HG03196 (cell line): Measurements from ENCODE around the gene PODXL2.

ENCODE experiments used
- ATAC-seq: cut with Tn5 transposase; IDR thresholded peaks from one replicate; pipeline ENCODE4 v1.9.1; 2021; ENCODE audit not compliant: unreplicated experiment

PODXL2 gene

GRCh38 chr3:127720985-127721935 lies 92.3 kb downstream of the PODXL2 start:
- ATAC-seq: no peak

- ATAC-seq: no peak
Measured at GRCh38 chr3:127722091-127722784, 93.3 kb downstream of the PODXL2 start.
